Measurements from ENCODE around the gene S100A5. TPM values are rescaled to one million over a fixed set of nuclear protein-coding genes. Genes with fewer than 3 reads are reported as not detected.

Gene S100A5
- total and polyA plus RNA-seq, 9 of the 15 experiments (the other 6 are each of a cell fraction or from before 2014, with no cell fraction given) = 0.56 to 1.4 (median 0.64) TPM; not detected in 5

DNA sequence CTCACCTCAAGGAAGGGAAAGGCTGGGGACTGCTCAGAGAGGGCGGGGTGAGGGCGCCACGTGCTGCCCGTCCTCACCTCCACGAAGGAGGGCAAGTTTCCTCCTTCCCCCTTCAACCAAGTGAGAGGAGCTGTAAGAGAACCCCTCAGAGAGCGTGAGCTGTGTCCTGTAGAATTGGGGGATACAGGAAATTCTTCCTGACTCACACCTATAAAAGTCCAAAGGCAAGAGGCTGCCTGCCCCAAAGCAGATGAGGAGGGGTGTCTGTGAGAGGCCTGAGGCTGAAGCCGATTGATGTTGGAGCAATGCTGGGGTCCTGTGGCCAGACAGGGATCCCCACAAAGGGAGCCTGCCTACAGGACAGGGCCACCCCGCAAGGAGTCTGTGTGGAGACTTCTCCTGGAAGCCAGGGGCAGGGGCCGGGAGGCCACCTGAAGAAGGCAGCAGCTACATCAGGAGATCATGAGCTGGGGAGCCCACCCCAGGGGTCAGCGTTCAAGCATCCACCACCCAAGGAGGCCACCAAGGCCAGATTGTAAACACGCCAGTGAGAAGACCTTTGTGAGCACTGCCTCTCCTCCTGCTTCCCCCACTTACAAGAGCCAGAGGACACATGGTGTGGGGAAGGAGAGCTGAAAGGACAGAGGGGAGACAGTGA is 32.7 kb downstream of the S100A5 start:
- ChIA-PET CTCF (ENCODE audit: low intra/inter-chr PET ratio) (interaction anchor here (0.9 to 4.6 kb wide), 2 partner anchors 59 to 479 kb away, joined by 3 to 58 read pairs; partner anchors contain the start of gene S100A2), POLR2A (interaction anchor here (0.5 to 0.8 kb wide), 4 partner anchors 13 to 151 kb away, joined by 3 to 5 read pairs (median 4); partner anchors contain the start of genes S100A5 and SNAPIN)
- 75% methylated on average over 6 of the region's 11 CpGs for WGBS (ENCODE audit: insufficient coverage, low coverage, missing lambda C conversion rate)
- Histone ChIP-seq H2AFZ (ENCODE audit: low read depth, low read length) (no peak overlapping the region), H4K20me1 (replicated peaks; ENCODE audit: control insufficient read depth, insufficient read depth, low read length) (no peaks in the 10 kb centered on the region), H3K27me3 (ENCODE audit: control insufficient read depth in 2 of 2, insufficient read depth in 2 of 2, low read length in 2 of 2) (no peaks in the 10 kb centered on the region), H3K4me3 (no peak overlapping the region), H3K4me2 (ENCODE audit: insufficient read depth, low read length) (no peak overlapping the region), H3K27ac (ENCODE audit: extremely low read depth, low read depth, low read length) (no peak overlapping the region), H3K36me3 (ENCODE audit: control insufficient read depth, insufficient read depth, low read length) (no peaks in the 10 kb centered on the region), H3K9me1 (ENCODE audit: control insufficient read depth, insufficient read depth, low read length) (no peaks in the 10 kb centered on the region), H3K9ac (ENCODE audit: insufficient read depth in 1 of 2, low read depth in 2 of 2, low read length in 2 of 2) (0 out of 4 replicates have a peak overlapping the region, but pooled peaks of 1 of the 2 experiments have one; percentile 17), H3K9me3 (replicated peaks; ENCODE audit: control insufficient read depth, insufficient read depth, low read depth, low read length) (no peaks in the 10 kb centered on the region), H3K4me1 (replicated peaks in 1 of 2; ENCODE audit: control insufficient read depth in 2 of 2, insufficient read depth in 2 of 2, low read length in 2 of 2) (peaks cover 0 to 9% of the 10 kb centered on the region in 2 experiments; a peak in 2 of 5 replicates), H3K79me2 (ENCODE audit: control insufficient read depth, insufficient read depth, low read length) (no peaks in the 10 kb centered on the region)
- DNase-seq (ENCODE audit: extremely low read depth in 1 of 4, low spot score in 3 of 4) (no peak), ATAC-seq (no peak), FAIRE-seq (no peak)
- in situ Hi-C loops (cut with MboI) = loop anchor here (5.0 to 10.0 kb wide), 2 partner anchors 156 to 477 kb away; partner anchors contain the start of gene RAB13
- intact Hi-C loops (cut with micrococcal nuclease) = no loop called here
- TF ChIP-seq CBFA2T2 (conservative IDR thresholded peaks at IDR 0.05) (no peak), NR1H2 (CRISPR knock-in tag; IDR thresholded peaks at IDR 0.05) (no peak), ETV5 (CRISPR knock-in tag; IDR thresholded peaks at IDR 0.05; ENCODE audit: low read depth) (no peak), L3MBTL2 (IDR thresholded peaks at IDR 0.05) (peak; percentile 48)
- TF ChIP-seq, protein P1, sequence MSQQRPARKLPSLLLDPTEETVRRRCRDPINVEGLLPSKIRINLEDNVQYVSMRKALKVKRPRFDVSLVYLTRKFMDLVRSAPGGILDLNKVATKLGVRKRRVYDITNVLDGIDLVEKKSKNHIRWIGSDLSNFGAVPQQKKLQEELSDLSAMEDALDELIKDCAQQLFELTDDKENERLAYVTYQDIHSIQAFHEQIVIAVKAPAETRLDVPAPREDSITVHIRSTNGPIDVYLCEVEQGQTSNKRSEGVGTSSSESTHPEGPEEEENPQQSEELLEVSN (IDR thresholded peaks at IDR 0.05; ENCODE audit: borderline replicate concordance in 1 of 2, extremely low read depth in 1 of 2, insufficient read depth in 1 of 2, insufficient read length in 1 of 2, low read depth in 1 of 2, low read length in 1 of 2, poor library complexity in 1 of 2, severe bottlenecking in 1 of 2) = peak; percentile 21 to 45
- no TSS peak for BruUV-seq (replicated peaks)

Data from K562 (cell line).